ENCODE data around the gene MRPL33. TPM values are rescaled to one million over a fixed set of nuclear protein-coding genes. Genes with fewer than 3 reads are reported as not detected.

Gene MRPL33
- total and polyA plus RNA-seq, 5 donors from 2014 or later = 27.6 to 255 (median 244) TPM

- Histone ChIP-seq H3K9me3 (ENCODE audit: control insufficient read depth in 2 of 2, low read length in 2 of 2) (no peaks in the 10 kb centered on the region), H3K4me3 (ENCODE audit: low read depth, low read length) (no peak overlapping the region), H3K36me3 (ENCODE audit: control insufficient read depth, insufficient read depth, low read length) (no peaks in the 10 kb centered on the region), H3K4me1 (ENCODE audit: control insufficient read depth, insufficient read depth, low read length, poor library complexity, severe bottlenecking) (no peaks in the 10 kb centered on the region), H3K27me3 (ENCODE audit: control insufficient read depth, insufficient read depth, low read length) (no peaks in the 10 kb centered on the region), H3K27ac (ENCODE audit: insufficient read depth, low read length, poor library complexity, severe bottlenecking) (no peak overlapping the region)
- no peak for DNase-seq
- H3K36me3 Mint-ChIP-seq = peaks cover 5% of the 10 kb centered on the region
- H3K4me1 Mint-ChIP-seq = peaks cover 0 to 5% (median 0%) of the 10 kb centered on the region in 4 donors
- H3K9me3 Mint-ChIP-seq = no peaks in the 10 kb centered on the region
- ATAC-seq (ENCODE audit: low read depth in 2 of 2) = no peak
- no peaks in the 10 kb centered on the region for H3K27me3 Mint-ChIP-seq
- peak overlapping the region in 1 of 3 donors; percentile 1 for H3K27ac Mint-ChIP-seq
- no peak overlapping the region for H3K4me3 Mint-ChIP-seq
Observed at GRCh38 chr2:27798486-27798885, 27.0 kb downstream of the MRPL33 start.

- no peaks in the 10 kb centered on the region for H3K27me3 ChIP-seq (ENCODE audit: control insufficient read depth, insufficient read depth, low read length)
- ATAC-seq (ENCODE audit: low read depth in 2 of 2) (no peak), DNase-seq (no peak)
- Mint-ChIP-seq H3K4me1 (peaks cover 0 to 5% (median 0%) of the 10 kb centered on the region in 4 donors), H3K36me3 (peaks cover 5% of the 10 kb centered on the region), H3K9me3 (no peaks in the 10 kb centered on the region), H3K27me3 (no peaks in the 10 kb centered on the region), H3K4me3 (no peak overlapping the region), H3K27ac (peak overlapping the region in 1 of 3 donors; percentile 1)
- H3K9me3 ChIP-seq (ENCODE audit: control insufficient read depth in 2 of 2, low read length in 2 of 2) = no peaks in the 10 kb centered on the region
- no peak overlapping the region for H3K27ac ChIP-seq (ENCODE audit: insufficient read depth, low read length, poor library complexity, severe bottlenecking)
- H3K36me3 ChIP-seq (ENCODE audit: control insufficient read depth, insufficient read depth, low read length) = no peaks in the 10 kb centered on the region
- no peaks in the 10 kb centered on the region for H3K4me1 ChIP-seq (ENCODE audit: control insufficient read depth, insufficient read depth, low read length, poor library complexity, severe bottlenecking)
- no peak overlapping the region for H3K4me3 ChIP-seq (ENCODE audit: low read depth, low read length)
Observed at GRCh38 chr2:27798948-27799645, 27.6 kb downstream of the MRPL33 start.

GRCh38 chr2:27799646-27800010, 28.1 kb downstream of the MRPL33 start:
- Histone ChIP-seq H3K9me3 (ENCODE audit: control insufficient read depth in 2 of 2, low read length in 2 of 2) (no peaks in the 10 kb centered on the region), H3K27ac (ENCODE audit: insufficient read depth, low read length, poor library complexity, severe bottlenecking) (no peak overlapping the region), H3K4me1 (ENCODE audit: control insufficient read depth, insufficient read depth, low read length, poor library complexity, severe bottlenecking) (no peaks in the 10 kb centered on the region), H3K27me3 (ENCODE audit: control insufficient read depth, insufficient read depth, low read length) (no peaks in the 10 kb centered on the region), H3K36me3 (ENCODE audit: control insufficient read depth, insufficient read depth, low read length) (no peaks in the 10 kb centered on the region), H3K4me3 (ENCODE audit: low read depth, low read length) (no peak overlapping the region)
- ATAC-seq (ENCODE audit: low read depth in 2 of 2) (no peak), DNase-seq (no peak)
- Mint-ChIP-seq H3K27ac (no peak overlapping the region), H3K4me1 (peaks cover 0 to 5% (median 0%) of the 10 kb centered on the region in 4 donors), H3K36me3 (peaks cover 5% of the 10 kb centered on the region), H3K4me3 (no peak overlapping the region), H3K27me3 (no peaks in the 10 kb centered on the region), H3K9me3 (no peaks in the 10 kb centered on the region)

DNA sequence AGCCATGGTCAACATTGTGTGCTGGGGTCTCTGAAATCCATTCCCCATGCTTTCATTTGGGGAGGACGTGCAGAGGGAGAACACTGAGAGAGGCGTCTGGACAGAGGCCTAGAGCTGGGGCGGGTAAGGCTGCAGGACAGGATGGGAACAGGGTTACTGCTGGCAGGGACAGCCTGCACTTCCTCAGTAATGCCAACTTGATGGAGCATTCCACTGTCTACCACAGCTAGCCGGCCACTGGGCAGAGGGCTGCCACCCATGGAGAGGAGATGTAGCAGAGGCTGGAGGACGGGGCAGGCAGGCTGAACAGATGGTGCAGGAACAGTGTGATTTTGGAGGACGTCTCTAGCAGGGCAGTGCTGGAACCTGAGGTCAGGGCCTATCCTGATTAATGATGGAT, 29.3 kb downstream of the MRPL33 start:
- no peaks in the 10 kb centered on the region for H3K9me3 Mint-ChIP-seq
- no peaks in the 10 kb centered on the region for H3K9me3 ChIP-seq (ENCODE audit: control insufficient read depth in 2 of 2, low read length in 2 of 2)
- no peaks in the 10 kb centered on the region for H3K27me3 Mint-ChIP-seq
- no peaks in the 10 kb centered on the region for H3K36me3 ChIP-seq (ENCODE audit: control insufficient read depth, insufficient read depth, low read length)
- H3K4me3 ChIP-seq (ENCODE audit: low read depth, low read length) = no peak overlapping the region
- no peak overlapping the region for H3K27ac Mint-ChIP-seq
- H3K27me3 ChIP-seq (ENCODE audit: control insufficient read depth, insufficient read depth, low read length) = no peaks in the 10 kb centered on the region
- ATAC-seq (ENCODE audit: low read depth in 2 of 2) = no peak
- no peak overlapping the region for H3K4me3 Mint-ChIP-seq
- no peak for DNase-seq
- H3K4me1 Mint-ChIP-seq = peaks cover 0 to 4% (median 0%) of the 10 kb centered on the region in 4 donors
- no peak overlapping the region for H3K27ac ChIP-seq (ENCODE audit: insufficient read depth, low read length, poor library complexity, severe bottlenecking)
- no peaks in the 10 kb centered on the region for H3K4me1 ChIP-seq (ENCODE audit: control insufficient read depth, insufficient read depth, low read length, poor library complexity, severe bottlenecking)
- H3K36me3 Mint-ChIP-seq = peaks cover 5% of the 10 kb centered on the region

GRCh38 chr2:27802547-27802946, 31.0 kb downstream of the MRPL33 start:
- Mint-ChIP-seq H3K9me3 (no peaks in the 10 kb centered on the region), H3K27ac (no peak overlapping the region), H3K4me3 (no peak overlapping the region), H3K4me1 (peaks cover 0 to under 1% (median 0%) of the 10 kb centered on the region in 4 donors), H3K27me3 (no peaks in the 10 kb centered on the region), H3K36me3 (peaks cover 5% of the 10 kb centered on the region)
- H3K4me3 ChIP-seq (ENCODE audit: low read depth, low read length) = no peak overlapping the region
- H3K27me3 ChIP-seq (ENCODE audit: control insufficient read depth, insufficient read depth, low read length) = no peaks in the 10 kb centered on the region
- H3K36me3 ChIP-seq (ENCODE audit: control insufficient read depth, insufficient read depth, low read length) = no peaks in the 10 kb centered on the region
- no peak overlapping the region for H3K27ac ChIP-seq (ENCODE audit: insufficient read depth, low read length, poor library complexity, severe bottlenecking)
- DNase-seq (no peak), ATAC-seq (ENCODE audit: low read depth in 2 of 2) (no peak)
- H3K4me1 ChIP-seq (ENCODE audit: control insufficient read depth, insufficient read depth, low read length, poor library complexity, severe bottlenecking) = no peaks in the 10 kb centered on the region
- H3K9me3 ChIP-seq (ENCODE audit: control insufficient read depth in 2 of 2, low read length in 2 of 2) = no peaks in the 10 kb centered on the region

DNA sequence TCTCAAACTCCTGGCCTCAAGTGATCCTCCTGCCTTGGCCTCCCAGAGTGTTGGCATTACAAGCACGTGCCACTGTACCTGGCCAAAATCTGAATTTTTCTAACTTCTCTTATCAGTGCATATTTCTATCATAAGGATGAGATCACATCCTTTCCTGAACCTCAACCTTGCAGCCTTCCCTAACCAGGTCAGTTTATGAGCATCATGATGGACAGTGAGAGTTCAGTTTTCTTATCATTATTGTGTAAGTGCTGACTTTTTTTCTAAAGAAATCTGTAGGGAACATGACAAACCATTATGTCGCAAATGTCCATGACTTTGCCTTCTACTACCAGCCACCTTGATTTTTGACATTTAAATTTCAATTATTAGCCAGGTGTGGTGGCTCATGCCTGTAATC, 31.5 kb downstream of the MRPL33 start:
- DNase-seq (no peak), ATAC-seq (ENCODE audit: low read depth in 2 of 2) (no peak)
- H3K4me3 ChIP-seq (ENCODE audit: low read depth, low read length) = no peak overlapping the region
- H3K4me1 Mint-ChIP-seq = no peaks in the 10 kb centered on the region
- no peaks in the 10 kb centered on the region for H3K27me3 Mint-ChIP-seq
- H3K9me3 ChIP-seq (ENCODE audit: control insufficient read depth in 2 of 2, low read length in 2 of 2) = no peaks in the 10 kb centered on the region
- peaks cover 5% of the 10 kb centered on the region for H3K36me3 Mint-ChIP-seq
- H3K27ac Mint-ChIP-seq = no peak overlapping the region
- no peaks in the 10 kb centered on the region for H3K9me3 Mint-ChIP-seq
- no peaks in the 10 kb centered on the region for H3K36me3 ChIP-seq (ENCODE audit: control insufficient read depth, insufficient read depth, low read length)
- H3K27ac ChIP-seq (ENCODE audit: insufficient read depth, low read length, poor library complexity, severe bottlenecking) = no peak overlapping the region
- no peak overlapping the region for H3K4me3 Mint-ChIP-seq
- H3K4me1 ChIP-seq (ENCODE audit: control insufficient read depth, insufficient read depth, low read length, poor library complexity, severe bottlenecking) = no peaks in the 10 kb centered on the region
- H3K27me3 ChIP-seq (ENCODE audit: control insufficient read depth, insufficient read depth, low read length) = no peaks in the 10 kb centered on the region

- no peaks in the 10 kb centered on the region for H3K27me3 ChIP-seq (ENCODE audit: control insufficient read depth, insufficient read depth, low read length)
- no peaks in the 10 kb centered on the region for H3K36me3 ChIP-seq (ENCODE audit: control insufficient read depth, insufficient read depth, low read length)
- no peaks in the 10 kb centered on the region for H3K4me1 ChIP-seq (ENCODE audit: control insufficient read depth, insufficient read depth, low read length, poor library complexity, severe bottlenecking)
- no peak overlapping the region for H3K27ac Mint-ChIP-seq
- no peaks in the 10 kb centered on the region for H3K36me3 Mint-ChIP-seq
- H3K27me3 Mint-ChIP-seq = no peaks in the 10 kb centered on the region
- H3K9me3 Mint-ChIP-seq = no peaks in the 10 kb centered on the region
- H3K4me3 ChIP-seq (ENCODE audit: low read depth, low read length) = no peak overlapping the region
- no peaks in the 10 kb centered on the region for H3K9me3 ChIP-seq (ENCODE audit: control insufficient read depth in 2 of 2, low read length in 2 of 2)
- DNase-seq (no peak), ATAC-seq (ENCODE audit: low read depth in 2 of 2) (no peak)
- no peak overlapping the region for H3K4me3 Mint-ChIP-seq
- no peaks in the 10 kb centered on the region for H3K4me1 Mint-ChIP-seq
- H3K27ac ChIP-seq (ENCODE audit: insufficient read depth, low read length, poor library complexity, severe bottlenecking) = no peak overlapping the region
Observed at GRCh38 chr2:27804146-27804545, 32.6 kb downstream of the MRPL33 start.

DNA sequence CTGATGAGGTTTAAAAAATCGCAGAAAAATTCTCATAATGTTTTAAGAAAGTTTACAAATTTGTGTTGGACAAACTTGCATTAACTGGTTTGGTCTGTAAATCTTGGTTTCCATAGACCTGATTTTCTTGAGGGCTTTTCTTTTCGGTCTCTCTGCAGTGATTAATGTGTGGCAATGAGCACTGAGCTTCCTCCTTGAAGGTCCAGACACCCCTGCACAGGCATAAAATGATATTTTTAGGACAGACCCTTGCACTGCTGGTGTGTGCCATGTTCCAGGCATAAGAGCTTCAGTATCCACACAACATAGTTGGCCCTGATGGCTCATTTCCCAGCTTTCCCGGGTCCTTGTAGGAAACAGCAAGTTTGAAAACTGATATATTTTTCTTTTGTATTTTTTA, 33.7 kb downstream of the MRPL33 start:
- no peak overlapping the region for H3K4me3 ChIP-seq (ENCODE audit: low read depth, low read length)
- no peaks in the 10 kb centered on the region for H3K36me3 Mint-ChIP-seq

More for the DNA sequence above, 33.7 kb downstream of the MRPL33 start:
- ATAC-seq (ENCODE audit: low read depth in 2 of 2) = no peak
- H3K36me3 ChIP-seq (ENCODE audit: control insufficient read depth, insufficient read depth, low read length) = no peaks in the 10 kb centered on the region
- no peaks in the 10 kb centered on the region for H3K27me3 ChIP-seq (ENCODE audit: control insufficient read depth, insufficient read depth, low read length)
- Mint-ChIP-seq H3K27me3 (no peaks in the 10 kb centered on the region), H3K4me1 (no peaks in the 10 kb centered on the region), H3K4me3 (no peak overlapping the region), H3K27ac (no peak overlapping the region), H3K9me3 (no peaks in the 10 kb centered on the region)
- H3K4me1 ChIP-seq (ENCODE audit: control insufficient read depth, insufficient read depth, low read length, poor library complexity, severe bottlenecking) = no peaks in the 10 kb centered on the region
- DNase-seq = no peak
- H3K27ac ChIP-seq (ENCODE audit: insufficient read depth, low read length, poor library complexity, severe bottlenecking) = no peak overlapping the region
- H3K9me3 ChIP-seq (ENCODE audit: control insufficient read depth in 2 of 2, low read length in 2 of 2) = no peaks in the 10 kb centered on the region

Measured in CD4-positive, CD25-positive, alpha-beta regulatory T cell (primary cell).